LNCaP clone FGC (cell line): ENCODE results near the gene ACSS1.

Experiments used
- DNase-seq: peaks from one replicate; pipeline ENCODE4 v3.0.0-alpha.2; 2011; ENCODE audit warnings: low read depth
- H3K4me3 ChIP-seq: 2 replicates; pipeline ENCODE4 v1.5.1; 2011; ENCODE audit warnings: mild to moderate bottlenecking, low read depth, low read length, control low read depth
- CTCF ChIP-seq: IDR thresholded peaks from 2 replicates; pipeline ENCODE4 v1.5.1; 2012; ENCODE audit warnings: mild to moderate bottlenecking; ENCODE audit not compliant: control insufficient read depth, insufficient read depth; ENCODE audit errors: extremely low read depth

Gene ACSS1

GRCh38 chr20:24987244-24987643, 70.7 kb downstream of the ACSS1 start:
- no peak overlapping the region for H3K4me3 ChIP-seq
- no peak for DNase-seq
- TF ChIP-seq CTCF = no peak

- DNase-seq = no peak
- no peak for TF ChIP-seq CTCF
- no peak overlapping the region for H3K4me3 ChIP-seq
Observed at GRCh38 chr20:24986436-24987015, 71.4 kb downstream of the ACSS1 start.

- DNase-seq = no peak
- TF ChIP-seq CTCF = no peak
- no peak overlapping the region for H3K4me3 ChIP-seq
Observed at GRCh38 chr20:24985802-24986201, 72.1 kb downstream of the ACSS1 start.

- DNase-seq = no peak
Observed at GRCh38 chr20:24984961-24985640, 72.8 kb downstream of the ACSS1 start.

GRCh38 chr20:24983896-24984295, 74.0 kb downstream of the ACSS1 start:
- TF ChIP-seq CTCF = no peak
- no peak overlapping the region for H3K4me3 ChIP-seq
- no peak for DNase-seq

More at GRCh38 chr20:24984961-24985640, 72.8 kb downstream of the ACSS1 start:
- no peak for TF ChIP-seq CTCF
- H3K4me3 ChIP-seq = no peak overlapping the region

GRCh38 chr20:24981790-24982189, 76.1 kb downstream of the ACSS1 start:
- H3K4me3 ChIP-seq = no peak overlapping the region
- TF ChIP-seq CTCF = no peak
- no peak for DNase-seq

- DNase-seq = no peak
- TF ChIP-seq CTCF = no peak
- H3K4me3 ChIP-seq = no peak overlapping the region
Observed at GRCh38 chr20:24981282-24981681, 76.7 kb downstream of the ACSS1 start.
